ENCODE measurements around the gene LPP.
"Not testable (repeated sequence)": the region's sequence is repeated elsewhere in the genome, so short reads cannot be mapped to it uniquely, and the experiment has no call there.

LPP gene

DNA sequence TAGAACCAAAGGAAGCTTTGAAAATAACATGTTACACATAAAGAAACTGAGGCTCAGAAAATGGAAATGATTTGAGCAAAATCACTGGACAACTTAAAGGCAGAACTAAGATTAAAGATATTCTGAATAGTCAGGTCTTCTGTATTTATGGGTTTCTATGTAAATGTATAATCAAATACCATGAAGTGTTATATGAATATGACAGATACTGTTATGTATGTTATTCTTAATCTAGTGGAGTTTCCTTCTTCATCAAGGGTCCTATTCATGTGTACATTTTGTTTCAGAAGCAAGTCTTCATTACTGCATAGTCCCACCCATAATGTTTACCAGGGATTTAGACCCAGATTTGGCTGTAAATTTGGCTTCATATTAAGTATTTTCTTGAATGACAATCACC is 547.0 kb downstream of the LPP start:
- intact Hi-C loops (cut with micrococcal nuclease) = loop anchor here (2.0 to 10.0 kb wide), 3 partner anchors 14 to 254 kb away; no protein-coding TSS in a partner anchor
- H3K4me1 Mint-ChIP-seq (ENCODE audit: low read depth) = peaks cover 55% of the 10 kb centered on the region
- H3K9me3 Mint-ChIP-seq = no peaks in the 10 kb centered on the region
- H3K36me3 Mint-ChIP-seq (ENCODE audit: low read depth) = peaks cover 8% of the 10 kb centered on the region
- H3K27ac Mint-ChIP-seq = peak overlapping the region; percentile 86
- H3K4me3 Mint-ChIP-seq = no peak overlapping the region
- H3K27me3 Mint-ChIP-seq = no peaks in the 10 kb centered on the region

DNA sequence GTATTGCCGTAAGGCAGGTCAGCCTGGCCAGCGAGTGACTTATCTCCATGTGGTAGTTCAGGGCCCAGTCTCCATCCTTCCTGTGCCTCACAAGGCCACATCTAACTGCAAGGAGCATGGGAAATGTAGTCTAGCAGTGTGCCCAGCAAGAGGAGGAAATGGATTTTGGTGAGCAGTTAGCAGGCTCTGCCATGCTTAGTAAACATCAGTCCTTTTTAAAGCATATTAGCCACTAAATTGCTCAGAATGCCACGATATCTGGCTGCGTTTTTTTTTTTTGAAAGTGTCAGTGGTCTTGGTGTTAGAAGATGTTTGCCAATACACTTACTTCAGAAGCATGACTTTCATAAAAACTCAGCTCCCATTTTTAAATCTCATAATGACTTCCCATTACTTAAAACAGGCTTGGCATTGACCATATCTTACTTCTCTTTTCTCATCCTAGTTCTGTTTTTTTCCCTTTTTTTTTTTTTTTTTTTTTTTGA is 547.6 kb downstream of the LPP start:
- no peaks in the 10 kb centered on the region for H3K9me3 Mint-ChIP-seq
- no peaks in the 10 kb centered on the region for H3K27me3 Mint-ChIP-seq
- H3K36me3 Mint-ChIP-seq (ENCODE audit: low read depth) = peaks cover 8% of the 10 kb centered on the region
- H3K4me3 Mint-ChIP-seq = peak overlapping the region; percentile 68
- peak overlapping the region; percentile 86 for H3K27ac Mint-ChIP-seq
- peaks cover 55% of the 10 kb centered on the region for H3K4me1 Mint-ChIP-seq (ENCODE audit: low read depth)
- intact Hi-C loops (cut with micrococcal nuclease) = loop anchor here (2.0 to 10.0 kb wide), 3 partner anchors 15 to 253 kb away; no protein-coding TSS in a partner anchor

DNA sequence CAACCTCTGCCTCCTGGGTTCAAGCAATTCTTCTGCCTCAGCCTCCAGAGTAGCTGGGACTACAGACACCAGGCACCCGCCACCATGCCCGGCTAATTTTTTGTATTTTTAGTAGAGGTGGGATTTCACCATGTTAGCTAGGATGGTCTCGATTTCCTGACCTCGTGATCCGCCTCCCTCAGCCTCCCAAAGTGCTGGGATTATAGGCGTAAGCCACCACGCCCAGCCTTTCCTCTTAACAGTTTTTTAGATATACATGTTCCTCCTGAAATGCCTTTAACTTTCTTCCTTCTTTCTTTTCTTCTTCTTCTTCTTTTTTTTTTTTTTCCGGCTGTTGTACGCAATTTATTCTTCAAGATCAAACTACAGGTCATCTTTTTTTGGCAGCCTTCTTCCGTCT is 548.1 kb downstream of the LPP start:
- peak overlapping the region; percentile 68 for H3K4me3 Mint-ChIP-seq
- not testable (repeated sequence) for H3K27me3 Mint-ChIP-seq; H3K9me3 Mint-ChIP-seq; H3K36me3 Mint-ChIP-seq (ENCODE audit: low read depth)
- H3K27ac Mint-ChIP-seq = peak overlapping the region; percentile 86
- peaks cover 57% of the 10 kb centered on the region for H3K4me1 Mint-ChIP-seq (ENCODE audit: low read depth)
- intact Hi-C loops (cut with micrococcal nuclease) = loop anchor here (10.0 kb wide), 2 partner anchors 93 to 253 kb away; no protein-coding TSS in a partner anchor

DNA sequence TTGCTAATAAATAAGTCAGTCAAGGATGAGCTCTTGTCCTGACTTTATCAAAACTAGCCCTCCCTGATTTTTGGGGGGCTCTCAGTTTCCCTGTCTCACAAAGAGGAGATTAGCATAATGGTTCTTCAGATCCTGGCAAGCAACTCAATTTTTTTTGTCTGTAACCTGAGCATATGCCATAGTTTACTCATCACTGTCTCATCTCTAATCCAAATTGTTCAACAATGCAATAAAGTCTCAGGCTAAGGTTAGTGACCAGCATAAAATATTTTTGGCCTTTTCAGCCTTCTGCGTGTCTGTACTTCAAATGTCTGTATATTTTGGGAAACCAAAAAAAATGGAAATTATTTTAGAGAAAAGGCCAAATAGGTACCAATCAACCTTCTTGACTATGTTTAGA is 552.2 kb downstream of the LPP start:
- Mint-ChIP-seq H3K4me1 (ENCODE audit: low read depth) (peaks cover 44% of the 10 kb centered on the region), H3K27ac (no peak overlapping the region), H3K27me3 (no peaks in the 10 kb centered on the region), H3K9me3 (no peaks in the 10 kb centered on the region), H3K4me3 (no peak overlapping the region), H3K36me3 (ENCODE audit: low read depth) (peaks cover 19% of the 10 kb centered on the region)
- intact Hi-C loops (cut with micrococcal nuclease) = loop anchor here (10.0 kb wide), 2 partner anchors 89 to 249 kb away; no protein-coding TSS in a partner anchor

DNA sequence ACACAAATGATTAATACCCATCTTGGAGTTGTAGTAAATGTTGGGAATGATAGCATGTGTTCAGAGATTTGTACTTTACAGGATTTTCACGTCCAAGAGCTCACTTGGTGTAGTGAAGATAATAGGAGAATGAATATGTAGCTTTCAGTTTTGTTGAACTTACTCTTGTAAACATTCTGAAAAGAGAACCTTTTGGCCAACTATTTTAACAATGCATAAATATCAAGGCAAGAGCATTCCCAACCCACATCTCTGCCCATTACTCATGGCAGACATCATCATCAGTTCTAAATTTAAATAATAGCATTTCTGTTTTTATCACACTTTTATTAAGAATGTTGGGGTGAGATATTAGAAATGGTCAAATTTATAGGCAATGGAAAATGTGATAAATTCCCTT is 552.6 kb downstream of the LPP start:
- Mint-ChIP-seq H3K4me1 (ENCODE audit: low read depth) (peaks cover 44% of the 10 kb centered on the region), H3K27me3 (no peaks in the 10 kb centered on the region), H3K4me3 (no peak overlapping the region), H3K9me3 (no peaks in the 10 kb centered on the region), H3K27ac (no peak overlapping the region), H3K36me3 (ENCODE audit: low read depth) (peaks cover 19% of the 10 kb centered on the region)
- intact Hi-C loops (cut with micrococcal nuclease) = loop anchor here (10.0 kb wide), 2 partner anchors 88 to 248 kb away; no protein-coding TSS in a partner anchor

DNA sequence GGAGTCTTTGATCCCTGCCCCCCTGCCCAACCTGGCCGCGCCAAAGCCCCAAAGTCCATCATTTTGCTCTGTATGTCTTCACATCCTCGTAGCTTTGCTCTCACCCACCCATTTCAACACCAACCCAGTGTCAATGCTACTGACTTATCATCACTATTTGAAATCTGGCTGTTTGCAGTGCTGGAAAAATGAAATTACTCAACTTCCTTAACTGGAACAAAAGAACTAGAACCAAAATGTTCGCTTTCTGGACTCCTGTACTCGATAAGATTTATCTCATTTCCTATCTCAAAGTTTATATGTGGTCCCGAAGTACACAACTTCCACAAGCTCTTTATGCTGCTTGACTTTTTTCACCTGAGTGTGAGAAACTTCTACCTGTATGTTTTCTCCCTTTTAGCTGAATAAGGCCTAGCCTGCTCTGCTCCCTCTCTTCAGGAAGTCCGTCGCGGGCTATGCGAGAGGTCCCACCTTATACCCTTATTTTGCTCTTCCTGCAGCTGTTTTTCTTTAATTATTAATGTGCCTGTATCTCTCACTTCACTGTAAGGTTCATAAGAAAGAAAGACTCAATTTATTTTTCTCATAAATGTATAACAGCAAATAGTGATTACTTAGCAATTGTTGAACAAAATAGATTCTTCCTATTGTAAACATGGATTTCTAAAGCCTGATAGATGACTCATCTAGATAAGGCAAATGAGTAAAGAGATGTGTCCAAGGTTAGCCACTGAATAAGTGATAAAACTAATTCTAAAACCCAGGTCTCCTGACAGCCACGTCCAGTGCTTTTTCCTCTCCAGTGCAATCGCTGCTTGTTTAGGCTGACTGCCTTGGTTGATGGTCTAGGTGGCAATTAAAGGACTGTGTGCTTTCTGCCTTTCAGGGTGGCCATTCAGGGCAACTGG is 553.7 kb downstream of the LPP start:
- H3K27ac Mint-ChIP-seq = peak overlapping the region; percentile 65
- intact Hi-C loops (cut with micrococcal nuclease) = loop anchor here (10.0 kb wide), 2 partner anchors 87 to 247 kb away; no protein-coding TSS in a partner anchor
- H3K27me3 Mint-ChIP-seq = no peaks in the 10 kb centered on the region
- H3K36me3 Mint-ChIP-seq (ENCODE audit: low read depth) = peaks cover 19% of the 10 kb centered on the region
- H3K4me1 Mint-ChIP-seq (ENCODE audit: low read depth) = peaks cover 46% of the 10 kb centered on the region
- no peaks in the 10 kb centered on the region for H3K9me3 Mint-ChIP-seq
- H3K4me3 Mint-ChIP-seq = no peak overlapping the region

DNA sequence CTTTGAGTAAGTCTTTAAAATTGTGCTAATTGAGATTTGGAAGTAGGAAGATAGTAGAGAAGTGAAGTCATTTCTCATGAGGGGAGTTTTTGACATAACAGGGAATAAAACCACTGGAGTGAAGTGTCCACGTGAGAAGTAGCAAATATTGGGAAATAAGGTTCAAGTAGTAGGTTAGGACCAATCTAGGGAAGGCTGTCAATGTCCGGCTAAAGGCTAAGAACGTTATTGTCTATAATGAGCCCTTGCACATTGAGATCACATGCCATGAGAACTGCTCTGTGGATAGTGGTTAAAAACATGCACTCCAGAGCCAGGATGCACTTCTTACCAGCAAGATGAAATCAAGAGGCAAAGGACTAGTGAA is 557.9 kb downstream of the LPP start:
- H3K4me3 Mint-ChIP-seq = no peak overlapping the region

DNA sequence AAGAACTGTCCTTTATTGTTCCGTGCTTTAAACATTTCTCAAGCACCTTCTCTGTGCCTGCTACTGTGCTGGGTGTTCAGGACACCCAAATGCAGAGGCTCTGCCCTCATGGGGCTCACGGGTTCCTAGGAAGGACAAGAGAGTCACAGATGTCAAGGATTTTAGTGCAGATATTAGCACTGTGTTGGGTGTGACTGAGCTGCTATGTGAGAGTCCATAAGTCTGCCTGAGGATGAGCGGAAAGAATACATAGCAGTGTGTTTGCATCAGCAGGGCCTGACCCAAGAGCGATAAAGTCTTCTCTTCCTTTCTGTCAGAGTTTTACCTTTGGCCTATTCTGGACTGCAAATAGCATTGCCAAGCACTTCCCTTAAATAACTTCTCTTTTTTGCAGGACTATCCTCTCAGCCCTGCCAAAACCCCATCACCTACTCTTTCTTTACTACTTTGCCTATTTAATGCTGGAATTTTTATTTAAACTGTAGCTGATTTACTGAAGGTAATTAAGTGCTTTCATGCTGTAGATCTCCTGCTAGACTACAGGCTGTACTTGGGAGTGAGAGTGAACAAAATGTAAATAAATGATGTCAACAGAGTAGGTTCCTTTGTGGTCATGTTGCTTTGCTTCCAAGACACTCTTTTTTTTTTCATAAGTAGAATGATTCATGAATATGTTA is 558.4 kb downstream of the LPP start:
- H3K4me3 Mint-ChIP-seq = no peak overlapping the region
- H3K27ac Mint-ChIP-seq = no peak overlapping the region
- H3K4me1 Mint-ChIP-seq (ENCODE audit: low read depth) = peaks cover 37% of the 10 kb centered on the region
- intact Hi-C loops (cut with micrococcal nuclease) = no loop called here
- no peaks in the 10 kb centered on the region for H3K9me3 Mint-ChIP-seq
- peaks cover 25% of the 10 kb centered on the region for H3K36me3 Mint-ChIP-seq (ENCODE audit: low read depth)
- H3K27me3 Mint-ChIP-seq = no peaks in the 10 kb centered on the region

More for the DNA sequence above, 557.9 kb downstream of the LPP start:
- Mint-ChIP-seq H3K27ac (no peak overlapping the region), H3K27me3 (no peaks in the 10 kb centered on the region), H3K4me1 (ENCODE audit: low read depth) (peaks cover 43% of the 10 kb centered on the region), H3K9me3 (no peaks in the 10 kb centered on the region), H3K36me3 (ENCODE audit: low read depth) (peaks cover 21% of the 10 kb centered on the region)
- intact Hi-C loops (cut with micrococcal nuclease) = no loop called here

DNA sequence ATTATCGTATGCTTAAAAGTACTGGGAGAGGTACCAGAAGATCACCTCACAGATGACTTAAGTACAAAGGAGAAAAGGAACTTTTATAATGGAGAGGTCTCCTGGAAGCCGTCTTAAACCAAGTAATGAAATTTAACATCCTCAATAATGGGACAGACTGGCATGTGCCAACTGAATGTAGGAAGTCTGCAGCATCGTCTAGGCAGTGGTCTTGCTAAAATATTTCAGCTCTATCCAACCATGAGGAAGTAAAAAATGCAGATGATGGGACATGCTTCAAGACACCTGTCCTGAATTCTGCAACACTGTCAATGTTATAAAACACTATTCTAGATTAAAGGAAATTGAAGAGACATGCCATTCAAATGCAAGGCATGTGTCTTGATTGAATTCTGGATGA is 559.0 kb downstream of the LPP start:
- H3K4me3 Mint-ChIP-seq = no peak overlapping the region
- peaks cover 26% of the 10 kb centered on the region for H3K36me3 Mint-ChIP-seq (ENCODE audit: low read depth)
- H3K4me1 Mint-ChIP-seq (ENCODE audit: low read depth) = peaks cover 31% of the 10 kb centered on the region
- peak overlapping the region; percentile 73 for H3K27ac Mint-ChIP-seq
- H3K27me3 Mint-ChIP-seq = no peaks in the 10 kb centered on the region
- no peaks in the 10 kb centered on the region for H3K9me3 Mint-ChIP-seq
- intact Hi-C loops (cut with micrococcal nuclease) = no loop called here

DNA sequence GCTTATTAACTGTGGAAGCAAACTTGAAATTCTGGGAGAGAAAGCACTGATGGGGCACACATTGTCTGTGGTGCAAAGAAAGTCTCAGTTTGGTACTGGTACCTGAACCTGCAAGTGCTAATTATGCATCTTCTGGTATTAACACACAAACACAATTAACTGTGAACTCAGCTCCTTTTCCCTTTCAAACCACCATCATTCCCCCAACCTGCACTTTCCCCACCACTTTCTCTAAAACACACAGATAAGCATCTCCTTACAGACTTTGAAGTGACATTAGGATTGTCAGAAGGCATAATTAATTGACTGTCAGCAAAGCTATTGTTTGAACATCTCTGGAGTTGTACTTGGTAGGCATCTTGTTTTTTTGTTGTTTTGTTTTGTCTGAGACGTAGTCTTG is 565.6 kb downstream of the LPP start:
- intact Hi-C loops (cut with micrococcal nuclease) = no loop called here
- Mint-ChIP-seq H3K4me1 (ENCODE audit: low read depth) (peaks cover 14% of the 10 kb centered on the region), H3K27me3 (no peaks in the 10 kb centered on the region), H3K4me3 (no peak overlapping the region), H3K27ac (no peak overlapping the region), H3K36me3 (ENCODE audit: low read depth) (peaks cover 16% of the 10 kb centered on the region), H3K9me3 (no peaks in the 10 kb centered on the region)

DNA sequence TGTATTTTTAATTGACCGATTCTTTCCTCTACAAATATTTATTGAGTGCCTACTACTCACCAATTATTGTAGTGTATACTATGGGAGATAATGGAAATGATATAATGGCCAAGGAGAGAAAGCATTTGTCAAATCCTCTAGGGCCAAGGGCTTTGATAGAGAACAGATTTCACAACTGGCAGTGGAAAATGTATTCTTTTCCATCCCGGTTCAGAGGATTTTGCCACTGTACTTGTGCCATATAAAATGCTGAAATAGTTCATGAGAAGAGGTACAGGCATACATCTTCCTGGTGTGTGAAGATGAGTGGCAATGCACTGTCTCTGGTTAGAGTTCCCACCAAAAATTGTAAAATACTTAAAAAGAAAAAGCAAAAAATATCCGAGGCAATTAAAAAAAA is 566.3 kb downstream of the LPP start:
- Mint-ChIP-seq H3K27me3 (no peaks in the 10 kb centered on the region), H3K4me1 (ENCODE audit: low read depth) (peaks cover 14% of the 10 kb centered on the region), H3K36me3 (ENCODE audit: low read depth) (peaks cover 22% of the 10 kb centered on the region), H3K27ac (no peak overlapping the region), H3K4me3 (no peak overlapping the region), H3K9me3 (no peaks in the 10 kb centered on the region)
- intact Hi-C loops (cut with micrococcal nuclease) = no loop called here

DNA sequence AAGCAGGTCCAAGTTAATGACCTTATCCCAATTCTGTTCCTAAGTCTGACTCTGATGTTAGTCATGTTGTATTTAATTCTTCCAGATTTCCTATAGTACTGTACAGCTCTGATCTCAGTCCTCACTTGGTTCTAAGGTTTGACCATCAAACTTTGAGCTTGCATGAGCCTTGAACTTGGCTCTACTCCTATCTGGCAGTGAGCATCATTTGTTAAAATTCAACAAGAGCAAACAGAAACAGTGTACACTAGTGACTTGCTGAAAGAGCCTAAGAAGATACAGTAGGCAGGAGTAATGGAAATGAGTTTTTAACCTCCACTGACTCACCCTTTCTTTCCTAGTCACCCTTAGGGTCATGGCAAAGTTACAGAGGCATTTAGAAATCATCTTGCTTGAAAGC is 566.7 kb downstream of the LPP start:
- peaks cover 14% of the 10 kb centered on the region for H3K4me1 Mint-ChIP-seq (ENCODE audit: low read depth)
- no peak overlapping the region for H3K4me3 Mint-ChIP-seq
- H3K36me3 Mint-ChIP-seq (ENCODE audit: low read depth) = peaks cover 26% of the 10 kb centered on the region
- H3K27me3 Mint-ChIP-seq = no peaks in the 10 kb centered on the region
- no peak overlapping the region for H3K27ac Mint-ChIP-seq
- no peaks in the 10 kb centered on the region for H3K9me3 Mint-ChIP-seq
- intact Hi-C loops (cut with micrococcal nuclease) = no loop called here

DNA sequence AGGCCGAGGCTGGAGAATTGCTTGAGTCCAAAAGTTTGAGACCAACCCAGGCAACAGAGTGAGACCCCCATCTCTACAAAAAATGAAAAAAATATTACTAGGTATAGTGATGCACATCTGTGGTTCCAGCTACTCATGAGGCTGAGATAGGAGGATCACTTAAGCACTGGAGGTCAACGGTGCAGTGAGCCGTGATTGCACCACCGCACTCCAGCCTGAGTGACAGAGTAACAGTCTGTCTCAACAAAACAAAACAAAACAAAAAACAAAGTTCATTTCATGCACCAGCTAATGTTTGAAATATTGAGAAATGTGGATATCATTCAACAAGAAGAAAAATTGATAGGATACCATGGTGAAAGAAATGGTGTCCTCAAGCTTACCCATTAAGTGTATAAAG is 567.4 kb downstream of the LPP start:
- H3K4me3 Mint-ChIP-seq = no peak overlapping the region
- no peaks in the 10 kb centered on the region for H3K9me3 Mint-ChIP-seq
- H3K27ac Mint-ChIP-seq = no peak overlapping the region
- no peaks in the 10 kb centered on the region for H3K27me3 Mint-ChIP-seq
- peaks cover 33% of the 10 kb centered on the region for H3K36me3 Mint-ChIP-seq (ENCODE audit: low read depth)
- intact Hi-C loops (cut with micrococcal nuclease) = no loop called here
- H3K4me1 Mint-ChIP-seq (ENCODE audit: low read depth) = peaks cover 14% of the 10 kb centered on the region

DNA sequence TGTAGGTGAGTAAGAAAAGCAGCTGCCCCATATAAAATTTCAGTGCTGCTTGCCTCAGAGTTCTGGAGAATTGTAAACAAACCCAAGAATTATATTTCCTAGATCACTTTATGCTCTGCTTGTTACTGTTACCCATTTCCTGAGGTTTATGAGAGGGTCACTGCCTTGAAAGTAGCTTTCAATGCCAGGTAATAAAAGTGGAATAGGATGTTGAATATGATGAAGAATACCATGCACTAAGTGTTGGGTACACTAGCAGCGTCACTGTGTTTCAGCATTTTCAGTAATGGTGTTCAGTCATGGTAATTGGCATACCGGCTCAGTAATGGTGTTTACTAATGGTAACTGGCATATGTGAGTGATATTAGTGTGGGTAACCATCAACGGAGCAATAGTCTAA is 568.0 kb downstream of the LPP start:
- H3K27me3 Mint-ChIP-seq = no peaks in the 10 kb centered on the region
- no peaks in the 10 kb centered on the region for H3K9me3 Mint-ChIP-seq
- H3K4me3 Mint-ChIP-seq = no peak overlapping the region
- peaks cover 34% of the 10 kb centered on the region for H3K36me3 Mint-ChIP-seq (ENCODE audit: low read depth)
- intact Hi-C loops (cut with micrococcal nuclease) = no loop called here
- H3K4me1 Mint-ChIP-seq (ENCODE audit: low read depth) = peaks cover 14% of the 10 kb centered on the region
- H3K27ac Mint-ChIP-seq = no peak overlapping the region

Measured in dendritic cell treated with granulocyte-macrophage colony-stimulating factor and Interleukin-4, amounts not matched to agents 40 ng/mL and 50 ng/mL, for 4 days (primary cell).